Loucy (cell line): ENCODE data around the gene B3GAT2.

Source experiments
- CTCF ChIP-seq: fragments of 200-600 bp; sonication (generic); conservative IDR thresholded peaks from 2 replicates; pipeline ENCODE4 v1.5.1; 2014; ENCODE audit warnings: mild to moderate bottlenecking, antibody characterized with exemption, low read length
- EZH2phosphoT487 ChIP-seq: fragments of 200-600 bp; IDR thresholded peaks from 2 replicates; pipeline ENCODE4 v1.6.1; 2018; ENCODE audit warnings: antibody characterized with exemption, mild to moderate bottlenecking, moderate library complexity, borderline replicate concordance

- peak; percentile 20; the same call in 1 of the 2 replicates for TF ChIP-seq CTCF
- TF ChIP-seq EZH2phosphoT487: no peak
These were observed 113.4 kb downstream of the B3GAT2 start for GRCh38 chr6:70843328-70843918.
